T-helper 2 cell (primary cell): ENCODE results near the gene RPS6KA4.

Experiments
- DNase-seq, 5 experiments: peaks; one replicate each; pipeline versions ENCODE4 v3.0.0 to v3.0.0-alpha.2; 2012 to 2022

The RPS6KA4 gene

DNA sequence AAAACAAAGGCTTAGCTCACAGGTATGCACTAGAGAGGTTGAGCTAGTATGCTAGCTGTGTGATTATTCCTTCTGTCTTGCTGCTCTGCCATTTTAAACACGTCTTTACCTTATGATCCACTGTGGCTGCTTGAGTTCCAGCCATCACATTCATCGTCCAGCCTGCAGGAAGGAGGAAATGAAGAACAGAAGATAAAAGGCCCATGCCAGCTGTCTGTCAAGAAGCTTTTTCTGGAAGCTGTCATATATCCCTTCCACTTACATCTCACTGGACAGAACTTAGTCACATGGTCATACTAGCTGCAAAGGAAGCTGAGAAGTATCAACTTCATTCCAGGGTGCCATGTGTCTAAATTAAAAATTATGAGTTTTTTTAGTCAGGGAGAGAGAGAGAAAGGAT, 31.6 kb upstream of the RPS6KA4 start:
- DNase-seq, result no peak

DNA sequence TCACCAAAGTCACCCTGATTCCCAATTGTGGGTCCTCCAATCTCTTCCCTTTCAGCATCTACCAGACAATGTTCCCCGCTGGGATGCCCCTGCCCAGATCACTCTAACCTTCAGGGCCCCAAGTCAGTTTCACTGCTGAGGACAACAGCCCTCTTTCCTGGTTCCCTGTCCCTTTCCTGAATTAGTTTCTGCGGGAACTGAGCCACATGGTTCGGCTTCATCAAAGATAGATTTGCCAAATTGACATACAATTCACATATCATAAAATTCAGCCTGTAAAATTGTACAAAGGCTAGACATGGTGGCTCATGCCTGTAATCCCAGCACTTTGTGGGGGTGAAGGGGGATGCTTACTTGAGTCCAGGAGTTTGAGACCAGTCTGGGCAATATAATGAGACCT, 31.0 kb upstream of the RPS6KA4 start:
- no peak for DNase-seq

GRCh38 chr11:64330888-64331287, 28.1 kb upstream of the RPS6KA4 start:
- no peak for DNase-seq

GRCh38 chr11:64331569-64332371, 27.2 kb upstream of the RPS6KA4 start:
- DNase-seq, result peak; percentile 23 to 86 (median 50)

DNA sequence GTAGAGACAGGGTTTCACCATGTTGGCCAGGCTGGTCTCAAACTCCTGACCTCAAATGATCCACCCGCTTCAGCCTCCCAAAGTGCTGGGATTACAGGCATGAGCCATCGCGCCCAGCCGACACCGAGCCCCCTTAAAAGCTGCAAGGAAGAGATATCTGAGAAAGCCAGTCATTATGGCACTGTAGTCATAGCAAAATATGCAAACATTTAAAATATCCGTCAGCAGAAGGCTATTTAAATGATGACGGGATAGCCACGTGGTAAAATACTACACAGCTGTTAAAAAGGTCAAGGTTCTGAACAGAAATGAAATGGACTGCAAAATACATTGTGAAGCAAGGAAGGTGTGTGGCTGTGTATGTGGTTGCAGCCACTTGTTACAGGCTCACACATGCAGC, 25.4 kb upstream of the RPS6KA4 start:
- no peak for DNase-seq

DNA sequence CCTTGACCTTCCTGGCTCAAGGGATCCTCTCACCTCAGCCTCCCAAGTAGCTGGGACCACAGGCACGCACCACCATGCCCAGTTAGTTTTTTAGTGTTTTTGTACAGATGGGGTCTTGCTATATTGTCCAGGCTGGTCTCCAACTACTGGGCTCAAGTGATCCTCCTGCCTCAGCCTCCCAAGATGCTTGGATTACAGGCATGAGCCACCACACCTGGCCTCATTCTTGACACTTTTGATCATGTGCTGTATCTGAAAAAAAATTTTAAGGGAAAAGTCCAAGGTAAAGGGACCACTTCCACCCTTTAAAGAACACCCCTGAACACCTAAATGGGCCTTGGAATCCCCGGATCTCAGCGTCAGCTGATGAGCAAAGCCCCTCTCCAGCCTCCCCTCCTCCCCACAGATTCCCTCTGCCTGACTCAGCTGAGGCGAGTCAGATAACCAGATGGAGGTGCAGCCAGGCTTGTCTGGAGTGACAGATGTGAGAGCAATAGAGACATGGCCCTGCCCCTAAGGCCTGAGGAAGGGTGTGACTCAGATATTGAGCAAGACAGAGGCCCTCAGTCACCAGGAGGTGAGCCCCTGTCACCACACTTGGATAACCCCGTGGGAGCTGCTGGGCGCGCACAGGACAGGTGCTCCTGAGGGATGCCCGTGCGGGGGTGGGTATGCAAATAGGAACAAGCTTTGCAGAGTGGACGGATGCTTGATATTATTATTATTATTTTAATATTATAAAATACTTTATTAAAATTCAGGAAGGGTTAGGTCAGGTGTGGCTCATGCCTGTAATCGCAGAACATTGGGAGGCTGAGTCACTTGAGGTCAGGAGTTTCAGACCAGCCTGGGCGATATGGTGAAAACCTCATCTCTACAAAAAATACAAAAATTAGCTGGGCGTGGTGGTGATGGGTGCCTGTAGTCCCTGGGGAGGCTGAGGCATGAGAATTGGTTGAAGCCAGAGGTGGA, 23.9 kb upstream of the RPS6KA4 start:
- no peak for DNase-seq

DNA sequence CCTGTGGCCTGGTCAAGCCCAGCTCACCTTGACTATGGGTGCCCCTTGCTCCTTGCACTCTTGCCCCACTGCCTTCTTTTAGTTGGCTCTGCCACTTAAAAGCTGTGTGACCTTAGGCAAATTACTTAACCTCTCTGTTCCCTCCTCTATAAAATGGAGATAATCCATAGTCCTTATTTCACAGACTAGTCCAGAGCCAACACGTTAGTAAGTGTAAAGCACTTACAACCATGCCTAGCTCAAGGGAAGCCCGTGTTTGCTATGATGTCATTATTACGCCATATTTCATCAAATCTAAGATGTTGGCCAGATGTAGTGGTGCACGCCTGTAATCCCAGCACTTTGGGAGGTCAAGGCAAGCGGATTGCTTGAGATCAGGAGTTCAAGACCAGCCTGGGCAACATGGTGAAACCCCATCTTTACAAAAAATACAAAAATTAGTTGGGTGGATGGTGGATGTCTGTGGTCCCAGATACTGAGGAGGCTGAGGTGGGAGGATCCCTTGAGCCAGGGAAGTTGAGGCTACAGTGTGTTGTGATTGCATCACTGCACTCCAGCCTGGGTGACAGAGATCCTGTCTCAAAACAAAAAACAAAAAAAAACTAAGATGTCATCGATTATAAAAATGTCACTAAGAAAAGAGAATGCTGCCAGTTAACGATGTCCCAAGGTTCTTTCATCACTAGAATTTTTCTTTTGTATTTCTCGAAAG, 21.3 kb upstream of the RPS6KA4 start:
- DNase-seq, result no peak

DNA sequence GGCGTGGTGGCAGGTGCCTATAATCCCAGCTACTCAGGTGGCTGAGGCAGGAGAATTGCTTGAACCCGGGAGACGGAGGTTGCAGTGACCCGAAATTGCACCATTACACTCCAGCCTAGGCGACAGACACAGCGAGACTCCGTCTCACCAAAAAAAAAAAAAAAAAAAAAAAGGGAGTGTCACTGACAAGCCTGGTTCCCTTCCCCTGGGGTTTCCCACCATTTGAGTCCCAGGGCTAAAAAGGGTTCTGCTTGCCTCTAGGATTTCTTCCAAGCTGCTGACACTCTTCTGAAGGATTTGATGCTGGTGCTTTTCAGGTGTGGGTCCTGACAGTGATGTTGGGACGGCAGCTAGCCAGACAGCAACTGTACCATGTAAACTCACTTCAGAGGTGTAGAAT, 20.2 kb upstream of the RPS6KA4 start:
- no peak for DNase-seq

GRCh38 chr11:64339286-64339685, 19.7 kb upstream of the RPS6KA4 start:
- no peak for DNase-seq

GRCh38 chr11:64339754-64340408, 19.1 kb upstream of the RPS6KA4 start, which contains the start of gene CCDC88B:
Gene CCDC88B, plus strand, starts transcription at chr11:64340204. Its CDS starts 63 bp downstream, at chr11:64340267.
- peak; percentile 67 to 94 (median 82) for DNase-seq

- peak; percentile 58 to 73 (median 65) for DNase-seq
Observed at GRCh38 chr11:64340671-64341335, 18.2 kb upstream of the RPS6KA4 start.

GRCh38 chr11:64341429-64341828, 17.5 kb upstream of the RPS6KA4 start:
- DNase-seq, result no peak

GRCh38 chr11:64341851-64342791, 16.8 kb upstream of the RPS6KA4 start:
- DNase-seq, result peak; percentile 77 to 93 (median 84)

GRCh38 chr11:64342869-64343745, 15.9 kb upstream of the RPS6KA4 start:
- peak in 1 of 5 experiments; percentile 37 for DNase-seq

DNA sequence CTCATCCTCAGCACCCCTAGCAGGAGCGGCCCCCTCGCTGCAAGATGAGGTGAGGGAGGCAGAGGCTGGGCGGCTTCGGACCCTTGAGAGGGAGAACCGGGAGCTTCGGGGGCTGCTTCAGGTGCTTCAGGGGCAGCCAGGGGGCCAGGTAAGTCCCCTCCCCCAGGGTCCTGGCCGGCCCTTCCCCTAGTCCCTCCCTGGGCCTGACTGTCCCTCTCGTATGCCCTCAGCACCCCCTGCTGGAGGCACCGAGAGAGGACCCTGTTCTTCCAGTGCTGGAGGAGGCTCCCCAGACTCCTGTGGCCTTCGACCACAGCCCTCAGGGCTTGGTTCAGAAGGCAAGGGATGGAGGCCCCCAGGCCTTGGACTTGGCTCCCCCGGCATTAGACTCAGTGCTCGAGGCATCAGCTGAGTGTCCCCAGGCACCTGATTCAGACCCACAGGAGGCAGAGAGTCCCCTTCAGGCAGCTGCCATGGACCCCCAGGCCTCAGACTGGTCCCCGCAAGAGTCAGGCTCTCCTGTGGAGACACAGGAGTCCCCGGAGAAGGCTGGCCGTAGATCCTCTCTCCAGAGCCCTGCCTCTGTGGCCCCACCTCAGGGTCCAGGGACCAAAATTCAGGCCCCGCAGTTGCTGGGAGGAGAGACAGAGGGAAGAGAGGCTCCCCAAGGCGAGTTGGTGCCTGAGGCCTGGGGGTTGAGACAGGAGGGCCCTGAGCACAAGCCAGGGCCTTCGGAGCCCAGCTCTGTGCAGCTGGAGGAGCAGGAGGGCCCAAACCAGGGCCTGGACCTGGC, 15.0 kb upstream of the RPS6KA4 start:
- no peak for DNase-seq

GRCh38 chr11:64344787-64345186, 14.2 kb upstream of the RPS6KA4 start:
- DNase-seq, result no peak

- no peak for DNase-seq
Observed at GRCh38 chr11:64347193-64347867, 11.6 kb upstream of the RPS6KA4 start.
